K562 (cell line): ENCODE measurements around the gene AGGF1. TPM values are rescaled to one million over a fixed set of nuclear protein-coding genes. Genes with fewer than 3 reads are reported as not detected.

Experiments used
- ATAC-seq: fragments of 200-7000 bp; cut with Tn5 transposase; 3 replicates; pipeline ENCODE4 v1.9.1; 2020; ENCODE audit warnings: moderate library complexity
- BruUV-seq: library from RNA; stranded (reverse); fragments of 400-500 nt; replicated peaks from 2 replicates; lab custom pipeline; 2021; lab: Mats Ljungman, UMichigan
- CTCF ChIA-PET: fragments of 300-600 bp; formaldehyde crosslinking; extraction: SDS; loops from one replicate; lab custom pipeline; 2021; ENCODE audit warnings: low intra/inter-chr PET ratio; lab: Yijun Ruan, JAX
- POLR2A ChIA-PET: fragments of 300-600, 350-650 bp; sonication (Branson Sonifier 250); formaldehyde crosslinking; extraction: SDS; loops from one replicate; lab custom pipeline; 2021; ENCODE audit warnings: antibody characterized with exemption, inconsistent platforms; lab: Yijun Ruan, JAX
- DNase-seq, 4 experiments: peaks; one replicate each; pipeline versions ENCODE4 v3.0.0 to v3.0.0-alpha.2; 2011 to 2018; ENCODE audit warnings: low spot score in 3 of 4, mixed read lengths in 3 of 4; ENCODE audit errors: extremely low read depth in 1 of 4
- FAIRE-seq: peaks from 2 replicates; lab custom pipeline; 2011; peaks lifted over from hg19 to GRCh38; lab: Jason Lieb, UNC
- H2AFZ ChIP-seq: 2 replicates; pipeline ENCODE4 v1.6.0; 2011; ENCODE audit warnings: low read depth, low read length, control low read depth, inconsistent platforms
- H3K27ac ChIP-seq: fragments of 200-600 bp; 3 replicates; pipeline ENCODE4 v1.8.0; 2011; ENCODE audit warnings: low read depth, mild to moderate bottlenecking, control low read depth, inconsistent platforms, low read length, moderate library complexity, mixed read lengths; ENCODE audit errors: extremely low read depth
- H3K27me3 ChIP-seq, 2 experiments: fragments of 300-600 bp in 1 of 2; 2 replicates in 1 of 2; 3 replicates in 1 of 2; pipeline versions ENCODE4 v1.6.0 to v1.8.0; 2011; ENCODE audit warnings: inconsistent platforms in 2 of 2, low read length in 2 of 2, mild to moderate bottlenecking in 1 of 2, mixed read lengths in 1 of 2, moderate library complexity in 1 of 2; ENCODE audit not compliant: control insufficient read depth in 2 of 2, insufficient read depth in 2 of 2
- H3K36me3 ChIP-seq: fragments of 300-600 bp; 3 replicates; pipeline ENCODE4 v1.8.0; 2011; ENCODE audit warnings: mild to moderate bottlenecking, low read length, inconsistent platforms; ENCODE audit not compliant: control insufficient read depth, insufficient read depth
- H3K4me1 ChIP-seq, 2 experiments: fragments of 200-600 bp in 1 of 2; replicated peaks in 1 of 2; 2 replicates in 1 of 2; 3 replicates in 1 of 2; pipeline versions ENCODE4 v1.5.1 to v1.8.0; 2011; ENCODE audit warnings: inconsistent platforms in 2 of 2, low read length in 2 of 2, mild to moderate bottlenecking in 1 of 2, mixed read lengths in 1 of 2, moderate library complexity in 1 of 2; ENCODE audit not compliant: control insufficient read depth in 2 of 2, insufficient read depth in 2 of 2
- H3K4me2 ChIP-seq: 2 replicates; pipeline ENCODE4 v1.6.1; 2011; ENCODE audit warnings: low read length, control low read depth, inconsistent platforms, mixed read lengths; ENCODE audit not compliant: insufficient read depth
- H3K4me3 ChIP-seq: fragments of 200-600 bp; sonication (generic), shearing (Covaris generic); 2 replicates; pipeline ENCODE4 v1.5.1; 2016; ENCODE audit warnings: control low read depth, inconsistent platforms
- H3K79me2 ChIP-seq: fragments of 200-600 bp; 3 replicates; pipeline ENCODE4 v1.8.0; 2011; ENCODE audit warnings: low read length, inconsistent platforms; ENCODE audit not compliant: control insufficient read depth, insufficient read depth
- H3K9ac ChIP-seq, 2 experiments: 2 replicates each; pipeline versions ENCODE4 v1.6.0 to v1.6.1; 2011; ENCODE audit warnings: low read depth in 2 of 2, low read length in 2 of 2, control low read depth in 1 of 2, inconsistent platforms in 1 of 2, mild to moderate bottlenecking in 1 of 2, mixed read lengths in 1 of 2; ENCODE audit not compliant: insufficient read depth in 1 of 2
- H3K9me1 ChIP-seq: one replicate; pipeline ENCODE4 v1.6.0; 2011; ENCODE audit warnings: inconsistent platforms, mild to moderate bottlenecking, low read length, moderate library complexity; ENCODE audit not compliant: control insufficient read depth, insufficient read depth
- H3K9me3 ChIP-seq: replicated peaks from 2 replicates; pipeline ENCODE4 v1.5.1; 2011; ENCODE audit warnings: low read depth, low read length, inconsistent platforms; ENCODE audit not compliant: control insufficient read depth, insufficient read depth
- H4K20me1 ChIP-seq: replicated peaks from 2 replicates; pipeline ENCODE4 v1.6.1; 2011; ENCODE audit warnings: low read length, inconsistent platforms, mixed read lengths; ENCODE audit not compliant: control insufficient read depth, insufficient read depth
- CBX2 ChIP-seq: fragments of 200-600 bp; sonication (generic); IDR thresholded peaks from one replicate; pipeline ENCODE4 v1.6.1; 2012; ENCODE audit warnings: mild to moderate bottlenecking, low read length, inconsistent platforms; ENCODE audit not compliant: insufficient read depth, poor library complexity, severe bottlenecking
- CHD7 ChIP-seq: fragments of 200-600 bp; sonication (generic); IDR thresholded peaks from one replicate; pipeline ENCODE4 v1.6.1; 2012; ENCODE audit warnings: mild to moderate bottlenecking, low read depth, low read length, inconsistent platforms
- E2F4 ChIP-seq: sonication (generic); formaldehyde crosslinking; IDR thresholded peaks from 2 replicates; pipeline ENCODE4 v1.8.0; 2022; ENCODE audit warnings: mild to moderate bottlenecking, low read depth, missing genetic modification reagents
- ESRRB ChIP-seq: fragments of 250-450 bp; sonication (Bioruptor Pico); IDR thresholded peaks from 2 replicates; pipeline ENCODE4 v1.5.0; 2020; ENCODE audit warnings: mild to moderate bottlenecking, moderate library complexity, borderline replicate concordance
- MEF2A ChIP-seq: IDR thresholded peaks from 2 replicates; pipeline ENCODE4 v1.6.1; 2011; ENCODE audit warnings: low read depth, mild to moderate bottlenecking, low read length, moderate library complexity; ENCODE audit not compliant: control insufficient read depth
- SMAD4 ChIP-seq: fragments of 250-450 bp; sonication (Bioruptor Pico); conservative IDR thresholded peaks from 2 replicates; pipeline ENCODE4 v1.8.0; 2021; ENCODE audit warnings: inconsistent platforms, mild to moderate bottlenecking, moderate library complexity
- SPI1 ChIP-seq: IDR thresholded peaks from 2 replicates; pipeline ENCODE4 v1.6.1; 2011; ENCODE audit warnings: low read depth, low read length, control low read depth, borderline replicate concordance
- TRIM24 ChIP-seq, 2 experiments: fragments of 450-650 bp; IDR thresholded peaks; 2 replicates each; pipeline ENCODE4 v1.6.1; 2016
- ZNF76 ChIP-seq: fragments of 250-450 bp; sonication (Bioruptor Pico); IDR thresholded peaks from 2 replicates; pipeline ENCODE4 v1.4.0; 2020; ENCODE audit warnings: mild to moderate bottlenecking, moderate library complexity, borderline replicate concordance
- WGBS: fragments of 100-300 bp; shearing (Covaris generic); methylation state at CpG from one replicate; pipeline ENCODE4 v1.1.6; 2016; ENCODE audit warnings: low coverage, mixed read lengths; ENCODE audit not compliant: insufficient coverage; ENCODE audit errors: missing lambda C conversion rate; 5-methylcytosine and 5-hydroxymethylcytosine counted together
- in situ Hi-C: fragments of 300-500 bp; cut with MboI; formaldehyde crosslinking; loops from 4 replicates; pipeline ENCODE4 v1.15.0; 2018; ENCODE audit warnings: inconsistent platforms, mixed read lengths
- intact Hi-C: fragments of 100-400 bp; cut with micrococcal nuclease; formaldehyde crosslinking; loops from 2 replicates; pipeline ENCODE4 v1.14.2; 2022
- polyA plus RNA-seq, 8 experiments: library from polyadenylated mRNA; depleted of rRNA in 4 of 8; stranded (reverse) in 5 of 8; unstranded in 3 of 8; fragments of >200 nt; fragmentation: Nextera tagmentation in 2 of 8; fragmentation: Illumina TruSeq in 1 of 8; extraction: Ambion mirVana in 2 of 8; extraction: Trizol in 1 of 8; gene quantifications; 2 replicates each; pipeline versions ENCODE4 v1.2.1 to v1.2.3, GENCODE V29; 2011 to 2014; ENCODE audit warnings: inconsistent platforms in 1 of 8, missing spikeins in 1 of 8
- total RNA-seq, 7 experiments: library from RNA; depleted of rRNA in 6 of 7; stranded (reverse); fragments of >200 nt in 6 of 7; fragmentation: Illumina TruSeq in 2 of 7; extraction: Trizol in 2 of 7; gene quantifications; 2 replicates each; pipeline versions ENCODE4 v1.2.1 to v1.2.3, GENCODE V29; 2011 to 2021; ENCODE audit warnings: low replicate concordance in 1 of 7

The AGGF1 gene
- total and polyA plus RNA-seq, 9 of the 15 experiments (the other 6 are each of a cell fraction or from before 2014, with no cell fraction given): 5.2 to 20.4 (median 13.4) TPM

GRCh38 chr5:77087484-77088261 is 57.5 kb downstream of the AGGF1 start:
- H3K9me1 ChIP-seq: no peaks in the 10 kb centered on the region
- FAIRE-seq (no peak), DNase-seq (no peak), ATAC-seq (no peak)
- H3K4me2 ChIP-seq: no peak overlapping the region
- peaks cover 3 to 20% of the 10 kb centered on the region in 2 experiments; a peak in 4 of 5 replicates for H3K27me3 ChIP-seq
- no peak overlapping the region for H2AFZ ChIP-seq
- H3K9me3 ChIP-seq: no peaks in the 10 kb centered on the region; the same call in 1 of the 2 replicates
- intact Hi-C loops (no loop called here), in situ Hi-C loops (no loop called here)
- no peaks in the 10 kb centered on the region for H4K20me1 ChIP-seq
- no peak overlapping the region for H3K9ac ChIP-seq
- H3K79me2 ChIP-seq: no peaks in the 10 kb centered on the region
- BruUV-seq: no TSS peak
- H3K4me1 ChIP-seq: peaks cover 0 to 5% of the 10 kb centered on the region in 2 experiments; a peak in 1 of 5 replicates
- no peaks in the 10 kb centered on the region for H3K36me3 ChIP-seq
- CTCF ChIA-PET: no interaction called here
- 16% methylated on average over 16 of the region's 16 CpGs for WGBS
- no peak overlapping the region for H3K4me3 ChIP-seq
- POLR2A ChIA-PET: interaction anchor here (0.7 to 0.8 kb wide), 2 partner anchors 219 to 240 kb away, joined by 3 to 4 read pairs; no protein-coding TSS in a partner anchor
- no peak overlapping the region for H3K27ac ChIP-seq
- TF ChIP-seq ESRRB (CRISPR knock-in tag): no peak
- no peak for TF ChIP-seq ZNF76
- TF ChIP-seq E2F4 (CRISPR knock-in tag): no peak
- no peak for TF ChIP-seq SMAD4 (CRISPR knock-in tag)
- TF ChIP-seq SPI1: no peak
- TF ChIP-seq CBX2: no peak
- no peak for TF ChIP-seq CHD7
- TF ChIP-seq TRIM24 (IDR thresholded peaks at IDR 0.05): no peak
- no peak for TF ChIP-seq MEF2A
